ENCODE results near the gene SH3BP1.
"Not testable (repeated sequence)": the region's sequence is repeated elsewhere in the genome, so short reads cannot be mapped to it uniquely, and the experiment has no call there.

The SH3BP1 gene

GRCh38 chr22:37639070-37639760 lies at the start of gene SH3BP1:
SH3BP1 (plus strand) TSS chr22:37639669; CDS start chr22:37639788, 119 bp downstream.
- peak within 1 kb of the TSS; percentile 63 for H3K4me3 ChIP-seq (ENCODE audit: low read length)
- peak; percentile 15 for DNase-seq (ENCODE audit: low read depth)

DNA sequence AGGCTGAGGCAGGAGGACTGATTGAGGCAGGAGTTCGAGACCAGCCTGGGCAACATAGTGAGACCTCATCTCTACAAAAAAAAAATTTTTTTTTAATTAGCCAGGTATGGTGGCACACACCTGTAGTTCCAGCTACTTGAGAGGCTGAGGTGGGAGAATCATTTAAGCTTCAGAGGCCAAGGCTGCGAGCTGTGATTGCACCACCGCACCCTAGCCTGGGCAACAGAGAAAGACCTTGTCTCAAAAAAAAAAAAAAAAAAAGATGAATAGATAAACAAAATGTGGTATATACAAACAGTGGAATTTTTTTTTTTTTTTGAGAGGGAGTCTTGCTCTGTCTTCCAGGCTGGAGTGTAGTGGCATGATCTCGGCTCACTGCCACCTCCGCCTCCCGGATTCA lies 48.4 kb upstream of the SH3BP1 start:
- not testable (repeated sequence) for H3K4me3 ChIP-seq (ENCODE audit: low read length); DNase-seq (ENCODE audit: low read depth)

More at GRCh38 chr22:37639070-37639760, at the start of gene SH3BP1:
- no peak for TF ChIP-seq CTCF (conservative IDR thresholded peaks at IDR 0.05; ENCODE audit: low read length)

GRCh38 chr22:37591823-37592404 lies 47.6 kb upstream of the SH3BP1 start:
- H3K4me3 ChIP-seq (ENCODE audit: low read length), result peak overlapping the region; percentile 9; the same call in 1 of the 2 replicates
- no peak for TF ChIP-seq CTCF (conservative IDR thresholded peaks at IDR 0.05; ENCODE audit: low read length)
- no peak for DNase-seq (ENCODE audit: low read depth)

DNA sequence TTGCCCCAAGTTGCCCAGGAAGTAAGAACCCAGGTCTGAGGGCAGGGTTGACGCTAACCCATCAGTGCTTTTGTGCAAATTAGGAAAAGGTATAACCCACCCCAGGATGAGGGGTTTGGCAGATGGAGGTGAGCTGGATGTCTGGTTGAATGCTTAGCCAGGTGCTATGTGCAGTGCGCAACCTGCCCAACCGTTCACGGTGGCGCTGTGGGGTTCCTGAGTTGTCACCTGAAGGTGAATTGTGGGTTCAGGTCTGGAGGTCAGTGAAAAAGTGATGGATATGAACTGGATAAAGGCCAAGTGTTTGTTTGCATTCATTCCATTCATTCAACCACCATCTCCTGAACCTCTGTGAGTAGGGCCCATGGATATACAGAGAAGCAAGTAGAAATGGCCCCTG lies 45.2 kb upstream of the SH3BP1 start:
- no peak overlapping the region for H3K4me3 ChIP-seq (ENCODE audit: low read length)
- DNase-seq (ENCODE audit: low read depth), result no peak
- no peak for TF ChIP-seq CTCF (conservative IDR thresholded peaks at IDR 0.05; ENCODE audit: low read length)

DNA sequence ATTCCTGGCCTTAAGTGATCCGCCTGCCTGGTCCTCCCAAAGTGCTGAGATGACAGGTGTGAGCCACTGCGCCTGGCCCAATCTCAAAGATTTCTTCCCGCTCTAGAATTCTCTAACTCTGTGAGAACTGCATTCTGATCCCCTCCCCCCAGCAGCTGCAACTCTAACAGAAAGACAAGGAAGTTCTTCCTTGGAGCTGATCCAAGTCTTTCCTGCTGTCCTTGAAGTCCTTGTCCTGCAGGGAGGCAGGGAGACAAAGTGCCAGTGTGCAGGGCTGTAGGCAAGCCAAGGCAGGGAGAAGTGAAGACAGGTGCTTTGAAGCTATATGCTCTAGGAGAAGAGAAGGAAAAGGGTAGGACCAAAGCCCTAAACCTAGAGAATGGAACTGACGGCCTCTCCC lies 40.3 kb upstream of the SH3BP1 start:
- no peak for TF ChIP-seq CTCF (conservative IDR thresholded peaks at IDR 0.05; ENCODE audit: low read length)
- DNase-seq (ENCODE audit: low read depth), result no peak
- no peak overlapping the region for H3K4me3 ChIP-seq (ENCODE audit: low read length)

DNA sequence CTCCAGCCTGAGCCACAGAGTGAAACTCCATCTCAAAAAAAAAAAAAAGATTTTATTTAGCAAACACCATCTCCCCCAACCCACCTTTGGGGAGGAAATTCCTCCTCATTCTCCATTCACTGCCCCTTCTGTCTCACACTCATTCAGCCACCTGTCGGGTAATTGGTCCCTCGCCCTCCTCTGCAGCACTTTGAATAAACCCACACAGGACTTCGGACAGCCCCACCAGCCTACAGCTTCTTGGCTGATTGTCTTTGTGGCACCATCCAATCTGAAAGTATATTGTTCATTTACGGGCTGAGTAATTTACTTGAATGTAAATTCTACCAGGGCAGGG lies 38.3 kb upstream of the SH3BP1 start:
- H3K4me3 ChIP-seq (ENCODE audit: low read length), result no peak overlapping the region
- no peak for DNase-seq (ENCODE audit: low read depth)
- no peak for TF ChIP-seq CTCF (conservative IDR thresholded peaks at IDR 0.05; ENCODE audit: low read length)

DNA sequence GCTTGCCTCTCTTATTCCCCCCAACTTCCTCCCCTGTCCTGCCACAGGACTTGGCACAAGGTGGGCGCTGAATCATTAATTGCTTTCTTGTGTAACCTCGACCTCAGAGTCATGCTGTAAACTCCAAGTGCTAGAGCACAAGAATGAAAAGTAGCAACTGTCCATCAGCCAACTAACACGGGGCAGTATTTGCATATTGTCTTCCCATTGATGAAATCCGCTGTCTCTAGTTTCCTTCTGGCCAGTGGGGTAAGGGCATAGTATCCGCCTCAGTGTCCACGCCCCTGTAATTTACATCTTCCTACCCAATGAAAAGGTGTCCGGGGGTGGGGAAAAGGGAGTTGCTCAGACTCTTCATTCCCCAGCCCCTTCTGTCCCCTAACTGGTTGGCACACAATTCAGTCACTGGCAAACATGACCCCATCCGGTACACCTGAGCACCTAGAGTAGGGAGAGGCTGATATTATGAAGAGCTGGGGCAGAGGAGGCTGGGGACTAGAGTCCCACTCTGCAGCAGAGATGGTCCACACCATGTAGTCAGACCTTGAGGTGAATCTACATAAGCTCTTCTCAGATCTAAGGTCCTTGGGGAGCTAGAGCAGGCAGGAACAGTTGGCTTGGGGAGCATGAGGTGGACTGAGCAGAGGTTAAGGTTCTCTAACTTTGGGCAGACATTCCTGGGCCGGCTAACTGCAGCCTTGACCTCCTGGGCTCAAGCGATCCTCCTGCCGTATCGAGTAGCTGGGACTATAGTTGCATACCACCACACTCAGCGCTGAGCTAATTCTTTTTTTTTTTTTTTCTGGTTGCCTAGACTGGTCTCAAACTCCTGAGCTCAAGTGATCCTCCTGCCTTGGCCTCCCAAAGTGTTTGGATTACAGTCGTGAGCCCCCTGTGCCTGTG lies 37.7 kb upstream of the SH3BP1 start:
- peak; percentile 67 for DNase-seq (ENCODE audit: low read depth)
- no peak overlapping the region for H3K4me3 ChIP-seq (ENCODE audit: low read length)
- no peak for TF ChIP-seq CTCF (conservative IDR thresholded peaks at IDR 0.05; ENCODE audit: low read length)

DNA sequence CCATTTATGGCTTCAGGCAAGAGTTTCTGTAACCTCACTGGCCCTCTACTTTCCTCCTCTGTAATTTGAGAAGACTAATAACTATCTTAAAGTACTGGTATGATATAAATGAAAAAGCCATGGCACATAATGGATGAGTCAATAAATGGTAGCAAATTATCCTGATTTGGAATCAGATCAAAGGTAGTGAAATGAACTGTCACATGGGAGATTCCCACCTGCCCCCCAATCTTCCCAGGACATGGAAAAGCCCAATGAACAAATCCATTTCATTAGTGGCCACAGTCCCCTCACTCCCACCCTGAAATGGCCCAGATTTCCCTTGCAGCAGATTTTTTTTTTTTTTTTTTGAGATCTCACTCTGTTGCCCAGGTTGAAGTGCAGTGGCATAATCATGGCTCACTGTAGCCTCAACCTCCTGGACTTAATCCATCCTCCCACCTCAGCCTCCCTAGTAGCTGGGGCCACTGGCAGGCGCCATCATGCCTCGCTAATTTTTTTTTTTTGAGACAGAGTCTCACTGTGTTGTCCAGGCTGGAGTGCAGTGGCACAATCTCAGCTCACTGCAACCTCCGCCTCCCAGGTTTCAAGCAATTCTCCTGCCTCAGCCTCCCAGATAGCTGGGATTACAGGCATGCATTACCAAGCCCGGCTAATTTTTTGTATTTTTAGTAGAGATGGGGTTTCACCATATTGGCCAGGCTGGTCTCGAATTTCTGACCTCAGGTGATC lies 36.8 kb upstream of the SH3BP1 start:
- H3K4me3 ChIP-seq (ENCODE audit: low read length); DNase-seq (ENCODE audit: low read depth): not testable (repeated sequence)
